NB4 (cell line): ENCODE measurements around the gene GRIK4.

Source experiments
- DNase-seq: peaks from one replicate; pipeline ENCODE4 v3.0.0; 2010; ENCODE audit warnings: low read depth
- H3K4me3 ChIP-seq: one replicate; pipeline ENCODE4 v1.5.1; 2011; ENCODE audit warnings: mild to moderate bottlenecking, low read depth, low read length, moderate library complexity
- MYC ChIP-seq: IDR thresholded peaks from 2 replicates; pipeline ENCODE4 v1.6.1; 2011; ENCODE audit warnings: low read depth, low read length
- POLR2A ChIP-seq: IDR thresholded peaks from 2 replicates; pipeline ENCODE4 v1.6.1; 2011; ENCODE audit warnings: mild to moderate bottlenecking; ENCODE audit not compliant: insufficient read length; ENCODE audit errors: extremely low read depth
- TF ChIP-seq, protein P1 (sequence below): IDR thresholded peaks from one replicate; pipeline ENCODE4 v1.5.1; 2012; ENCODE audit warnings: low read depth, low read length
- TF ChIP-seq, protein P2 (sequence below): IDR thresholded peaks from 2 replicates; pipeline ENCODE4 v1.6.1; 2011; ENCODE audit warnings: low read depth, low read length

The GRIK4 gene

GRCh38 chr11:120720760-120721159, 209.2 kb downstream of the GRIK4 start:
- TF ChIP-seq, protein P1, sequence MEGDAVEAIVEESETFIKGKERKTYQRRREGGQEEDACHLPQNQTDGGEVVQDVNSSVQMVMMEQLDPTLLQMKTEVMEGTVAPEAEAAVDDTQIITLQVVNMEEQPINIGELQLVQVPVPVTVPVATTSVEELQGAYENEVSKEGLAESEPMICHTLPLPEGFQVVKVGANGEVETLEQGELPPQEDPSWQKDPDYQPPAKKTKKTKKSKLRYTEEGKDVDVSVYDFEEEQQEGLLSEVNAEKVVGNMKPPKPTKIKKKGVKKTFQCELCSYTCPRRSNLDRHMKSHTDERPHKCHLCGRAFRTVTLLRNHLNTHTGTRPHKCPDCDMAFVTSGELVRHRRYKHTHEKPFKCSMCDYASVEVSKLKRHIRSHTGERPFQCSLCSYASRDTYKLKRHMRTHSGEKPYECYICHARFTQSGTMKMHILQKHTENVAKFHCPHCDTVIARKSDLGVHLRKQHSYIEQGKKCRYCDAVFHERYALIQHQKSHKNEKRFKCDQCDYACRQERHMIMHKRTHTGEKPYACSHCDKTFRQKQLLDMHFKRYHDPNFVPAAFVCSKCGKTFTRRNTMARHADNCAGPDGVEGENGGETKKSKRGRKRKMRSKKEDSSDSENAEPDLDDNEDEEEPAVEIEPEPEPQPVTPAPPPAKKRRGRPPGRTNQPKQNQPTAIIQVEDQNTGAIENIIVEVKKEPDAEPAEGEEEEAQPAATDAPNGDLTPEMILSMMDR = no peak
- TF ChIP-seq MYC (no peak), POLR2A (no peak)
- TF ChIP-seq, protein P2, sequence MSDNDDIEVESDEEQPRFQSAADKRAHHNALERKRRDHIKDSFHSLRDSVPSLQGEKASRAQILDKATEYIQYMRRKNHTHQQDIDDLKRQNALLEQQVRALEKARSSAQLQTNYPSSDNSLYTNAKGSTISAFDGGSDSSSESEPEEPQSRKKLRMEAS = no peak
- no peak overlapping the region for H3K4me3 ChIP-seq
- no peak for DNase-seq

- no peak overlapping the region for H3K4me3 ChIP-seq
- no peak for TF ChIP-seq POLR2A
- TF ChIP-seq, protein P1 = no peak
- TF ChIP-seq, protein P2 = no peak
- no peak for TF ChIP-seq MYC
- no peak for DNase-seq
These were observed 211.0 kb downstream of the GRIK4 start for GRCh38 chr11:120722524-120722923.

GRCh38 chr11:120723751-120724150, 212.2 kb downstream of the GRIK4 start:
- H3K4me3 ChIP-seq = no peak overlapping the region
- no peak for DNase-seq
- no peak for TF ChIP-seq MYC
- no peak for TF ChIP-seq POLR2A
- TF ChIP-seq, protein P1 = no peak
- TF ChIP-seq, protein P2 = no peak

DNA sequence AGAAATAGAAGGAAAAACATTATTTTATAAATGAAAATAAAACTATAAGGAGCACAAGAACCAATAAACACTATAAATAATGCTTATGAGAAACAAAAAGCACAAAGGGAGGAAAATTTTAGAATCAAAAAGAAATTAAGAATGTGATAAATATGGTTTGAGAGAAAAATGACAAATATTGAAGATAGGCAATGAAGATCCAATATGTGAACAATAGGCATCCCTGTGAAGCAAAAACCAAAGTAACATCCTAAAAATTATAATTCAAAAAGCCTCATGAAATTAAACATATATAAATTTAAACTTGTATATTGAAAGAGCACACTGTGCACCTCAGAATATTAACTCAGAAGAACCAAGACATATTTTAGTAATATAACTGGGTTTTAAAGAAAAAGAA, 216.2 kb downstream of the GRIK4 start:
- DNase-seq = no peak
- H3K4me3 ChIP-seq = no peak overlapping the region
- TF ChIP-seq MYC = no peak
- TF ChIP-seq, protein P1 = no peak

GRCh38 chr11:120735035-120735434, 223.5 kb downstream of the GRIK4 start:
- no peak overlapping the region for H3K4me3 ChIP-seq
- DNase-seq = no peak
- TF ChIP-seq, protein P2 = no peak
- TF ChIP-seq MYC (no peak), POLR2A (no peak)
- TF ChIP-seq, protein P1 = no peak

GRCh38 chr11:120738516-120739046, 227.0 kb downstream of the GRIK4 start:
- DNase-seq = no peak
- H3K4me3 ChIP-seq = no peak overlapping the region
- TF ChIP-seq, protein P2 = no peak
- no peak for TF ChIP-seq MYC
- TF ChIP-seq, protein P1 = no peak
- no peak for TF ChIP-seq POLR2A
